ENCODE data around the gene SPIC.

SPIC gene

DNA sequence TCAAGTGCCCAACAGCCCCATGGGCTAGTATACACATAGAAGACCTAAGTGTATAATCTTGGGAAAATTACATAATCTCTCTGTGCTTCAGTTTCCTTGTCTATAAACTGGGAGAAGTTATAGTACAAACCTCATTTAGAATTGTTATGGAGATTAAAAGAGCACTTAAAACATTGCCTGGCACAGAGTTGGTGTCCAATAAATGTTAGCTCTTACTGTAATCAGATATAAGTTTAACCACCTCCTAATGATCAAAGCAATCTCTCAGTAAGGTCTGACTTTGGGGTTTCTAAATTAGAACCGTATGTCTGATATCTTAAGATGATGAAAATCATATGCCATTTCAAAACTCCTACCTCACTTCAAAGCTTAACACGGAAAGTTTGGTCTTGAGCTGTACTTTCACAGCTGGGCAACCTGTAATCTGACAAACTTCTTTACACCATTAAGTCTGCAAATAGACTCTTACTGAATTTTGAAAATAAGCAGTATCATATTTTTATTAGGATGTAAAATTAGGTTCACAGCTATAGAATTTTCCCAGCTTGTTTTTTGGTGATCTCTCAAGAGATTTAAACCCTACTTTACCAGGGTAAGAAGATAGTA is 61.0 kb downstream of the SPIC start:
- DNase-seq: no peak
